Sigmoid colon (tissue), 7 donors: ENCODE results near the gene CNTN4. TPM values are rescaled to one million over a fixed set of nuclear protein-coding genes. Genes with fewer than 3 reads are reported as not detected.

ENCODE experiments used
- DNase-seq: peaks from one replicate; pipeline ENCODE4 v3.0.0-alpha.2; 2019
- H3K27ac ChIP-seq, 4 donors: fragments of 200-600 bp; sonication (generic); one replicate each; pipeline ENCODE4 v1.5.1; 2016 to 2019; ENCODE audit warnings: mild to moderate bottlenecking in 1 of 4
- H3K27me3 ChIP-seq, 3 donors: fragments of 200-600 bp; sonication (generic); one replicate each; pipeline ENCODE4 v1.5.1; 2019; ENCODE audit warnings: mild to moderate bottlenecking in 1 of 3
- H3K36me3 ChIP-seq, 4 donors: fragments of 200-600 bp; sonication (generic); one replicate each; pipeline ENCODE4 v1.5.1; 2016 to 2019
- H3K4me1 ChIP-seq, 4 donors: fragments of 200-600 bp; sonication (generic); one replicate each; pipeline ENCODE4 v1.5.1; 2017 to 2019
- H3K4me3 ChIP-seq, 4 donors: fragments of 200-600 bp; sonication (generic); one replicate each; pipeline ENCODE4 v1.5.1; 2017 to 2019; ENCODE audit warnings: mild to moderate bottlenecking in 2 of 4, moderate library complexity in 1 of 4
- H3K9me3 ChIP-seq, 4 donors: fragments of 200-600 bp in 3 of 4; sonication (generic) in 3 of 4; one replicate each; pipeline versions ENCODE4 v1.5.1 to v1.6.1; 2013 to 2019
- EP300 ChIP-seq, 4 donors: sonication (generic); formaldehyde crosslinking; IDR thresholded peaks; one replicate each; pipeline ENCODE4 v1.6.1; 2017; ENCODE audit warnings: antibody characterized with exemption in 4 of 4
- POLR2A ChIP-seq, 2 donors: fragments of 450-650 bp; IDR thresholded peaks; one replicate each; pipeline ENCODE4 v1.6.1; 2016; ENCODE audit warnings: antibody characterized with exemption in 2 of 2, mild to moderate bottlenecking in 2 of 2, moderate library complexity in 2 of 2
- POLR2AphosphoS5 ChIP-seq, 4 donors: sonication (generic); formaldehyde crosslinking; IDR thresholded peaks; one replicate each; pipeline ENCODE4 v1.6.1; 2017; ENCODE audit warnings: antibody characterized with exemption in 4 of 4
- WGBS, 2 donors: extraction: QIAGEN DNeasy Blood & Tissue Kit; methylation state at CpG; one replicate each; pipeline ENCODE4 v1.1.7; 2013; 5-methylcytosine and 5-hydroxymethylcytosine counted together
- intact Hi-C: fragments of 100-400 bp; cut with DNase I; formaldehyde crosslinking; loops from one replicate; pipeline ENCODE4 v1.15.1; 2023
- polyA plus RNA-seq, 3 donors: library from polyadenylated mRNA; stranded (reverse); fragments of 200-250 nt; gene quantifications; one replicate each; pipeline ENCODE4 v1.2.3, GENCODE V29; 2013
- total RNA-seq, 4 donors: library from RNA; depleted of rRNA; stranded (reverse); fragments of >200 nt; gene quantifications; one replicate each; pipeline ENCODE4 v1.1.0, GENCODE V29; 2016
- TF ChIP-seq, protein P1 (sequence below), 4 experiments: fragments of 450-650 bp in 3 of 4; fragments of 200-600 bp in 1 of 4; IDR thresholded peaks; one replicate each; pipeline ENCODE4 v1.5.1; 2016 to 2019; ENCODE audit warnings: antibody characterized with exemption in 4 of 4, mild to moderate bottlenecking in 3 of 4, moderate library complexity in 2 of 4
- donor health status: healthy with polysubstance abuse.
- donor health status: Bipolar disorder and iron deficiency.
- donor health status: healthy.

The CNTN4 gene
- total and polyA plus RNA-seq, 7 donors = 1.4 to 10.0 (median 7.5) TPM

DNA sequence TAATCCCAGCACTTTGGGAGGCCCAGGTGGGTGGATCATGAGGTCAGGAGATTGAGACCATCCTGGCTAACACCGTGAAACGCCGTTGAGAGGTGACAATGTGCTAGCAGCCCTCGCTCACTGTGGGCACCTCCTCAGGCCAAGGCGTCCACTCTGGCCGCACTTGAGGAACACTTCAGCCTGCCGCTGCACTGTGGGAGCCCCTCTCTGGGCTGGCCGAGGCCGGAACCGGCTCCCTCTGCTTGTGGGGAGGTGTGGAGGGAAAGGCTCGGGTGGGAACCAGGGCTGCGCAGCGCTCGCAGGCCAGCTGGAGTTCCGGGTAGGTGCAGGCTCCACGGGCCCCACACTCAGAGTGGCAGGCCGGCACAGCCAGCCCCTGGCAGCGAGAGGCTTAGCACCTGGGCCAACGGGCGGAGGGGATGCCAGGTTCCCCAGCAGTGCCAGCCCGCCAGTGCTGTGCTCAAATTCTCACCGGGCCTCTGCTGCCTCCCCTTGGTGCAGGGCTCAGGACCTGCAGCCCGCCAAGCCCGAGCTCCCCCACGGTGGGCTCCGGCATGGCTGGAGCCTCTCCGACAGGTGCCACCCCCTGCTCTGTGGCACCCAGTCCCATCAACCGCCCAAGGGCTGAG lies 253.6 kb downstream of the CNTN4 start:
- peak; percentile 58 for DNase-seq
- no peaks in the 10 kb centered on the region for H3K4me1 ChIP-seq
- no peak overlapping the region for H3K4me3 ChIP-seq
- no peaks in the 10 kb centered on the region for H3K27me3 ChIP-seq
- no peaks in the 10 kb centered on the region for H3K36me3 ChIP-seq
- no peak for TF ChIP-seq EP300 (IDR thresholded peaks at IDR 0.05)
- TF ChIP-seq, protein P1, sequence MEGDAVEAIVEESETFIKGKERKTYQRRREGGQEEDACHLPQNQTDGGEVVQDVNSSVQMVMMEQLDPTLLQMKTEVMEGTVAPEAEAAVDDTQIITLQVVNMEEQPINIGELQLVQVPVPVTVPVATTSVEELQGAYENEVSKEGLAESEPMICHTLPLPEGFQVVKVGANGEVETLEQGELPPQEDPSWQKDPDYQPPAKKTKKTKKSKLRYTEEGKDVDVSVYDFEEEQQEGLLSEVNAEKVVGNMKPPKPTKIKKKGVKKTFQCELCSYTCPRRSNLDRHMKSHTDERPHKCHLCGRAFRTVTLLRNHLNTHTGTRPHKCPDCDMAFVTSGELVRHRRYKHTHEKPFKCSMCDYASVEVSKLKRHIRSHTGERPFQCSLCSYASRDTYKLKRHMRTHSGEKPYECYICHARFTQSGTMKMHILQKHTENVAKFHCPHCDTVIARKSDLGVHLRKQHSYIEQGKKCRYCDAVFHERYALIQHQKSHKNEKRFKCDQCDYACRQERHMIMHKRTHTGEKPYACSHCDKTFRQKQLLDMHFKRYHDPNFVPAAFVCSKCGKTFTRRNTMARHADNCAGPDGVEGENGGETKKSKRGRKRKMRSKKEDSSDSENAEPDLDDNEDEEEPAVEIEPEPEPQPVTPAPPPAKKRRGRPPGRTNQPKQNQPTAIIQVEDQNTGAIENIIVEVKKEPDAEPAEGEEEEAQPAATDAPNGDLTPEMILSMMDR (IDR thresholded peaks at IDR 0.05) = no peak
- TF ChIP-seq POLR2A (IDR thresholded peaks at IDR 0.05) = no peak
- no peak for TF ChIP-seq POLR2AphosphoS5 (IDR thresholded peaks at IDR 0.05)
- WGBS, 2 donors = 95% methylated on average over 28 of the region's 28 CpGs
- no peak overlapping the region for H3K27ac ChIP-seq
- intact Hi-C loops = no loop called here
- no peaks in the 10 kb centered on the region for H3K9me3 ChIP-seq

DNA sequence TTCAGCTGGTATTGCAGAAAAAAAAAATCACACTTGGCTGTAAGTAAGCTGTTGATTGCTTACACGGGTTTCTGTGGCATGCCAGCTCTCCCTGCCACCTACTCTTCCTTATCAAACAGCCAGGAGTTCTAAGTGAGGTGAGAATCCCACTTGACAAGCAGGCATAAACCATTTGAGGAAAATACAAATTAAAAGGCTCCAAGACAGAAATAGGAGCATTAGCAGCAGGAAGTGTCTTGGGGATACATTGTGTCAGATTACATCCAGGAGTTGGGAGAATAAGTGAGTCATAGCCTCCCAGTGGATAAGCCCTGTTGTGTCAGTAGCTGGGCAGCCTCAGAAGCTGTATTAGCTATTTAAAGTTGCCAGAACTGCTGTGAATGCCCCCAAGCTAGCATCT lies 256.0 kb downstream of the CNTN4 start:
- DNase-seq = no peak

GRCh38 chr3:2356298-2356950 lies 257.8 kb downstream of the CNTN4 start:
- TF ChIP-seq EP300 (IDR thresholded peaks at IDR 0.05) (no peak), POLR2AphosphoS5 (IDR thresholded peaks at IDR 0.05) (no peak), POLR2A (IDR thresholded peaks at IDR 0.05) (no peak)
- TF ChIP-seq, protein P1 (IDR thresholded peaks at IDR 0.05) = no peak
- Histone ChIP-seq H3K9me3 (no peaks in the 10 kb centered on the region), H3K36me3 (no peaks in the 10 kb centered on the region), H3K27me3 (no peaks in the 10 kb centered on the region), H3K4me3 (no peak overlapping the region), H3K27ac (no peak overlapping the region), H3K4me1 (no peaks in the 10 kb centered on the region)
- intact Hi-C loops = no loop called here
- 82 to 88% methylated on average over 3 of the region's 3 CpGs for WGBS, 2 donors
- no peak for DNase-seq

More for the DNA sequence above, 256.0 kb downstream of the CNTN4 start:
- intact Hi-C loops = no loop called here
- Histone ChIP-seq H3K36me3 (no peaks in the 10 kb centered on the region), H3K4me3 (no peak overlapping the region), H3K27me3 (no peaks in the 10 kb centered on the region), H3K4me1 (no peaks in the 10 kb centered on the region), H3K9me3 (no peaks in the 10 kb centered on the region), H3K27ac (no peak overlapping the region)
- 38 to 42% methylated on average over 1 of the region's 1 CpG for WGBS, 2 donors
- TF ChIP-seq, protein P1 (IDR thresholded peaks at IDR 0.05) = no peak
- TF ChIP-seq POLR2A (IDR thresholded peaks at IDR 0.05) (no peak), EP300 (IDR thresholded peaks at IDR 0.05) (no peak), POLR2AphosphoS5 (IDR thresholded peaks at IDR 0.05) (no peak)

- DNase-seq = no peak
- Histone ChIP-seq H3K9me3 (no peaks in the 10 kb centered on the region), H3K27me3 (no peaks in the 10 kb centered on the region), H3K4me1 (no peaks in the 10 kb centered on the region), H3K27ac (no peak overlapping the region), H3K36me3 (no peaks in the 10 kb centered on the region), H3K4me3 (no peak overlapping the region)
- intact Hi-C loops = no loop called here
- TF ChIP-seq POLR2A (IDR thresholded peaks at IDR 0.05) = no peak
- TF ChIP-seq POLR2AphosphoS5 (IDR thresholded peaks at IDR 0.05) = no peak
- TF ChIP-seq, protein P1 (IDR thresholded peaks at IDR 0.05) = no peak
- no peak for TF ChIP-seq EP300 (IDR thresholded peaks at IDR 0.05)
- 88 to 94% methylated on average over 2 of the region's 2 CpGs for WGBS, 2 donors
Measured at GRCh38 chr3:2360815-2361214, 262.1 kb downstream of the CNTN4 start.
